ENCODE measurements around the gene MDGA2.

GRCh38 chr14:47057364-47057763 is 618.0 kb downstream of the MDGA2 start:
- TF ChIP-seq POLR2AphosphoS5 (IDR thresholded peaks at IDR 0.05; ENCODE audit: borderline replicate concordance, low read depth, low read length): no peak
- TF ChIP-seq EZH2 (IDR thresholded peaks at IDR 0.05): no peak
